Coronary artery (tissue), 2 donors: ENCODE measurements around the gene ULK4.

Source experiments
- DNase-seq: peaks from one replicate; pipeline ENCODE4 v3.0.0-alpha.2; 2017; ENCODE audit warnings: low spot score
- H3K27ac ChIP-seq, 2 donors: fragments of 200-600 bp; sonication (generic); one replicate each; pipeline ENCODE4 v1.5.1; 2016 to 2019
- H3K4me3 ChIP-seq: fragments of 200-600 bp; sonication (generic); 2 replicates; pipeline ENCODE4 v1.5.1; 2016; ENCODE audit warnings: mild to moderate bottlenecking, moderate library complexity
- TF ChIP-seq, protein P1 (sequence below): fragments of 200-600 bp; sonication (generic); IDR thresholded peaks from one replicate; pipeline ENCODE4 v1.5.1; 2019; ENCODE audit warnings: antibody characterized with exemption

Gene ULK4

DNA sequence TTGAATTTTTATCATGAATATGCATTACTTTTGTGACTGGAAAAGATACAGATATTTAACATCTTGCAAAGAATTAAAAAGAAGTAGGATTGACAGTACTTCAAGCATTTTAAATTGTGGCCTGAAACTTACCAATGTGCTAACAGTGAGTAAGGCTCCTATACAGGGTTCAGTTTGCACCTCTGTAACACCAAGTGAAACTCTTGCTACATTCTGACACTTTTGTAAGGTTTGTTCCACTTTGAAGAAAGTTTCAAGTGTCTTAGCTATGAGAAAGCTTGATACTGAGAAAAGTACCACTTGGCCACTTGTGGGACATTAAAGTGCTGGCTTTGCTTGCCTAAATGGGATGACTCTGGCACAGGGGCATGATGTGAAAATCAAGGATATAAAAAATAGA is 473.4 kb downstream of the ULK4 start:
- TF ChIP-seq, protein P1, sequence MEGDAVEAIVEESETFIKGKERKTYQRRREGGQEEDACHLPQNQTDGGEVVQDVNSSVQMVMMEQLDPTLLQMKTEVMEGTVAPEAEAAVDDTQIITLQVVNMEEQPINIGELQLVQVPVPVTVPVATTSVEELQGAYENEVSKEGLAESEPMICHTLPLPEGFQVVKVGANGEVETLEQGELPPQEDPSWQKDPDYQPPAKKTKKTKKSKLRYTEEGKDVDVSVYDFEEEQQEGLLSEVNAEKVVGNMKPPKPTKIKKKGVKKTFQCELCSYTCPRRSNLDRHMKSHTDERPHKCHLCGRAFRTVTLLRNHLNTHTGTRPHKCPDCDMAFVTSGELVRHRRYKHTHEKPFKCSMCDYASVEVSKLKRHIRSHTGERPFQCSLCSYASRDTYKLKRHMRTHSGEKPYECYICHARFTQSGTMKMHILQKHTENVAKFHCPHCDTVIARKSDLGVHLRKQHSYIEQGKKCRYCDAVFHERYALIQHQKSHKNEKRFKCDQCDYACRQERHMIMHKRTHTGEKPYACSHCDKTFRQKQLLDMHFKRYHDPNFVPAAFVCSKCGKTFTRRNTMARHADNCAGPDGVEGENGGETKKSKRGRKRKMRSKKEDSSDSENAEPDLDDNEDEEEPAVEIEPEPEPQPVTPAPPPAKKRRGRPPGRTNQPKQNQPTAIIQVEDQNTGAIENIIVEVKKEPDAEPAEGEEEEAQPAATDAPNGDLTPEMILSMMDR: no peak
- Histone ChIP-seq H3K4me3 (no peak overlapping the region), H3K27ac (no peak overlapping the region)
- no peak for DNase-seq

DNA sequence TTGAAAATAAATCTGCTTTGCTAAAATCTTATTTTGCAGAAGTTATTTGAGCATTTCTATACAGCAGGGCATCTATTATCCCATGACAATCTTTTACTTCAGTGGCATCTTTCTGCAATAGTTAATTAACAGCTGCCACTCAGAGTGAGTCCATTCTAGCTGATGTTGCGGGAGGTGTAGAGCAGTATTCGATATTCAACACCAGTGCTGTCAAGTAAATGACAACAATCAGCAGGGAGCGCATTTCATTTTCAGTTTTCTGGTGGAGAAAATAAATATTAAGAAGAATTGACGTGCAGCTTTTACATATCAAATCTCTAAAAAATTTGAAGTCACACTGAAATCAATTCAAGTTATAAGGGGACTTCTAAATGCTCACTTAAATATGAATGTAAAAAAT is 476.4 kb downstream of the ULK4 start:
- TF ChIP-seq, protein P1: no peak
- Histone ChIP-seq H3K27ac (no peak overlapping the region), H3K4me3 (no peak overlapping the region)
- DNase-seq: no peak

DNA sequence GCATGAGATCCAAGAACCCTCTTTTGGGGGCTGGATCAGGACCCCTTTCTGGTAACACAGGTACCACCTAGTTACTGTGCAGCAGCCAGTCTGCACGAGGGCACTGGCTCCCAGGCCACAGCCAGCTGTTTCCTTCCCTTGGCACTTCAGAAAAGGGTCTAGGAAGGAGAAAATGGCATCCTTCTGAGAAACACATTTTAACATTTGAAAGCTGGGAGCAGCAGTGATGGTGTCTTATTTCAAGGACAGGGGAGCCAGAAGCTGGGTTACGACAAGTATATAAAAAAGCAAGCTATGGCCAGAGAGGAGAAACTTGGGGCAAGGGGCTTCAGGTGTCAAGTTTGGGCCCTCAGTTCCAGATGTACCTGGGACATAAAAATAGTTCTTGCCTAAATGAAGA is 479.8 kb downstream of the ULK4 start:
- Histone ChIP-seq H3K4me3 (no peak overlapping the region), H3K27ac (no peak overlapping the region)
- no peak for DNase-seq
- TF ChIP-seq, protein P1: no peak

DNA sequence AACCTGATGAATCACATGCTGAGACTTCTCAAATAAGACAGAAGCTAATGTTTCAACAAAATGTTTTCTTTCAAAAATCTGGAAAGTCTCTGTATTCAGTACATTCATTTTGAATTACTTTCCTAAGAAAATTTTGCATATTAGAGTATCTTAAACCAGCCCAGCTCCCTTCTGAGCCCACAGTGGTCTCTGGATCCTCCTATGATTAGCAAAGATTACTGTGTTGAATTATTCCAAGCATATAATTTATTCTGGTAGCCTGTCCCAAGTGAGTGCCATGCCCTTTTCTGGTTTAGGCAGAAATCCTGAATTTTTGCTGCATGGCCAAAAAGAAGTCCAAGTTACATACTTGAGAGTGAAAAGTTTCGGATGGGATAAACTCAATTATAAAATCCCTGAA is 483.6 kb downstream of the ULK4 start:
- Histone ChIP-seq H3K4me3 (no peak overlapping the region), H3K27ac (no peak overlapping the region)
- DNase-seq: no peak
- TF ChIP-seq, protein P1: no peak

- H3K27ac ChIP-seq: no peak overlapping the region
- no peak for DNase-seq
- no peak overlapping the region for H3K4me3 ChIP-seq
- TF ChIP-seq, protein P1: no peak
Measured at GRCh38 chr3:41477399-41478014, 484.4 kb downstream of the ULK4 start.

DNA sequence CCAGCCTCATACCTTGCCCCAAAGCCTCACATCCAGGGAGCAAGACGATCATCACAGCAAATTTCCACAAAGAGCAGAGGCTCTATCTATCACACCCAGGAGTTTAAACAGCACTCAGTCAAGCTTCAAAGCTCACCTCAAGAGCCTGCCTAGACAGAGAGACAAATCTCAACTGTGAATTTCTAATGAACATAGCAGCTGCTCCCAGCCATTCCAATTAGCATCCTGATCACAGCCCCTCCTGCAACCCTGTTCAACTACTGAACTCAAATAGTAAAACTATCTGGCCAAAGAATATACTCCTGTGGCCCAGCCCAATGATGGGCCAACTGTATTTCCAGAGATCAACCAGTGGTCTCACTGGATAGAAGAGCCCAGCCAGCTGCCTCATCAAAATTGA is 492.8 kb downstream of the ULK4 start:
- H3K4me3 ChIP-seq: no peak overlapping the region
- TF ChIP-seq, protein P1: no peak
- no peak for DNase-seq

GRCh38 chr3:41467481-41467880 is 494.4 kb downstream of the ULK4 start:
- Histone ChIP-seq H3K4me3 (no peak overlapping the region), H3K27ac (no peak overlapping the region)
- TF ChIP-seq, protein P1: no peak
- DNase-seq: no peak

More for the DNA sequence above, 492.8 kb downstream of the ULK4 start:
- no peak overlapping the region for H3K27ac ChIP-seq
